Measurements from ENCODE around the gene NRP2. TPM values are rescaled to one million over a fixed set of nuclear protein-coding genes. Genes with fewer than 3 reads are reported as not detected.

NRP2 gene
- total RNA-seq, 1 donor from 2014 or later: 89.0 TPM

- no peak overlapping the region for H3K4me3 Mint-ChIP-seq (ENCODE audit: unreplicated experiment)
- H3K27ac Mint-ChIP-seq (ENCODE audit: unreplicated experiment): no peak overlapping the region
- no peaks in the 10 kb centered on the region for H3K9me3 Mint-ChIP-seq (ENCODE audit: unreplicated experiment)
- H3K4me1 Mint-ChIP-seq (ENCODE audit: low read depth, unreplicated experiment): peaks cover 15% of the 10 kb centered on the region
- peaks cover 18% of the 10 kb centered on the region for H3K36me3 Mint-ChIP-seq (ENCODE audit: unreplicated experiment)
- DNase-seq: no peak
- H3K27me3 Mint-ChIP-seq (ENCODE audit: unreplicated experiment): no peaks in the 10 kb centered on the region
- TF ChIP-seq CTCF (IDR thresholded peaks at IDR 0.05; ENCODE audit: partially characterized antibody, unreplicated experiment): no peak
Observed at GRCh38 chr2:205802941-205803340, 120.6 kb downstream of the NRP2 start.

- DNase-seq: no peak
- Mint-ChIP-seq H3K27ac (ENCODE audit: unreplicated experiment) (no peak overlapping the region), H3K9me3 (ENCODE audit: unreplicated experiment) (no peaks in the 10 kb centered on the region), H3K36me3 (ENCODE audit: unreplicated experiment) (peaks cover 13% of the 10 kb centered on the region), H3K4me3 (ENCODE audit: unreplicated experiment) (no peak overlapping the region), H3K27me3 (ENCODE audit: unreplicated experiment) (no peaks in the 10 kb centered on the region), H3K4me1 (ENCODE audit: low read depth, unreplicated experiment) (peaks cover 15% of the 10 kb centered on the region)
- TF ChIP-seq CTCF (IDR thresholded peaks at IDR 0.05; ENCODE audit: partially characterized antibody, unreplicated experiment): no peak
Observed at GRCh38 chr2:205803500-205803899, 121.2 kb downstream of the NRP2 start.

DNA sequence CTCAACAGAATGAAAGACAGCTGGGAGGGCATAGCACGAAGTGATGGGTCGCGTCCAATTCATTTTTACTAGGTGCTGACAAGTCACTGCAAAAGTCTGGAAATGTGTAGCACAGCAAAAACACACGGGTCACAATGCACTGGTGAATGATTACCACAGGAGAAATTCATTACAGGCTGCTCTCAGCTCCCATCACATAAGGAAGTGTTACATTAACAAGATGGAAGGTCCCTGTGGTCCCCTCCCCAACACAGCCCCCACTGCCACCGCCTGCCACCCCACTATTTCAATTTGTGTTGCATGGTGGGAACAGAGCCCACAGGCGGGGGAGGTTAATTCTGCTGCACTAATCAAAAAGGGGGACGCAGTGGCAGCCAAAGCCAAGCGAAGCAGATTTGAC, 122.8 kb downstream of the NRP2 start:
- no peaks in the 10 kb centered on the region for H3K27me3 Mint-ChIP-seq (ENCODE audit: unreplicated experiment)
- H3K4me1 Mint-ChIP-seq (ENCODE audit: low read depth, unreplicated experiment): peaks cover 15% of the 10 kb centered on the region
- H3K27ac Mint-ChIP-seq (ENCODE audit: unreplicated experiment): no peak overlapping the region
- no peak for TF ChIP-seq CTCF (IDR thresholded peaks at IDR 0.05; ENCODE audit: partially characterized antibody, unreplicated experiment)
- no peaks in the 10 kb centered on the region for H3K36me3 Mint-ChIP-seq (ENCODE audit: unreplicated experiment)
- no peak overlapping the region for H3K4me3 Mint-ChIP-seq (ENCODE audit: unreplicated experiment)
- no peak for DNase-seq
- H3K9me3 Mint-ChIP-seq (ENCODE audit: unreplicated experiment): no peaks in the 10 kb centered on the region

DNA sequence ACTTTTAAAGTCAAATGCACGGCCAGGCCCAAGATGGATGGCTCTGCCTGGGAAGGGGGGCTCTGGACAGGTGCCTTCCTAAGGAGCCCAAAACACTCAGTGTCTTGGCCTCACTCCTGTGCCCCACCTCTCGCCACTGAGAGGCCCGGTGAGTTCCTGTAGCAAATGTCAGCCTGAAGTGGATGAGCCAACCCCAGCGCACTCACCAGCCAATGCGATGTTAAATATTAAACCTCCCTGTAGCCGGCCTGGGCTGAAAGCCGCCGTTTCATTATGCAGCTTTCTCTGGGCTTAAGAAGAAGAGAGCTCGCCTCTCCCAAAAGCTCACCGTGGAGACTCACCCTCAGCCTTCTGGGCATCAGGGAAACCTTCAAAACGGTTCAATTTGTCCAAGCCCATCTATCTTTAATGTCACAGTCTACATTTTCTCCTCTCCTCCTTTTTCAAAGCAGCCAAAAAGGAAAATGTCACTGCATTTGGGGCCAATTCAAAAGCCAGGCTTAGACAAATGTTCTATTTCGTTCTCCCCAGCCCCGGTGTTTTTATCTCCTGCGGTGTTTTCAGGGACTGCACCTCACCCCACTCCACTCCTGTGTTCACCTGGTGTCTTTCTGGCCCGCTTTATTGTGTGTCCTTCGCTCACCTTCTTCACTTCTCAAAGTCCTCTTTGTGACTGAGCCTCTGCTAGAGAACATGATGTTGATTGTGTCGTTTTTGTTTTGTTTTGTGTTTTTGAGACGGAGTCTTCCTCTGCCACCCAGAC, 124.0 kb downstream of the NRP2 start:
- Mint-ChIP-seq H3K4me3 (ENCODE audit: unreplicated experiment) (no peak overlapping the region), H3K27me3 (ENCODE audit: unreplicated experiment) (no peaks in the 10 kb centered on the region), H3K4me1 (ENCODE audit: low read depth, unreplicated experiment) (peaks cover 15% of the 10 kb centered on the region), H3K9me3 (ENCODE audit: unreplicated experiment) (no peaks in the 10 kb centered on the region), H3K27ac (ENCODE audit: unreplicated experiment) (no peak overlapping the region), H3K36me3 (ENCODE audit: unreplicated experiment) (no peaks in the 10 kb centered on the region)
- no peak for TF ChIP-seq CTCF (IDR thresholded peaks at IDR 0.05; ENCODE audit: partially characterized antibody, unreplicated experiment)
- no peak for DNase-seq

DNA sequence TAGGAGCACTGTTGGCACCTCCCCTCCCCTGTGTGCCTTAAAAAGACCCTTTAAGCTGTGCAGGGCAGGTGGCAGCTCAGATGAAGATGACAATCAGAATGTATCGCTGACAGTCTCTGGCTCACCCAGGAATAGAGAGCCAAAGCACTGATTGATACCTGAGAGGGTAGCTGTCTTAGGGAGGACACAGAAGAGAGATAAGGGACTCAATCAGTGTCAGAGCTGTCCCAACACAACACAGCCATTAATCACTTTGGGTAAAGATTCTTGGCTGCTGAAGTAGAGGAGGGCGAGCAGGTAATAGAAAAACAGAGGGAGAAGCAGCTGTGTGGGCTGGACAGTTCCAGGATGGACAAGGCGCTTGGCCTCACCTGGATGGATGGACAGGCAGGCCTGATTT, 124.9 kb downstream of the NRP2 start:
- no peak for TF ChIP-seq CTCF (IDR thresholded peaks at IDR 0.05; ENCODE audit: partially characterized antibody, unreplicated experiment)
- DNase-seq: no peak
- Mint-ChIP-seq H3K4me1 (ENCODE audit: low read depth, unreplicated experiment) (peaks cover 13% of the 10 kb centered on the region), H3K4me3 (ENCODE audit: unreplicated experiment) (no peak overlapping the region), H3K27me3 (ENCODE audit: unreplicated experiment) (no peaks in the 10 kb centered on the region), H3K27ac (ENCODE audit: unreplicated experiment) (no peak overlapping the region), H3K36me3 (ENCODE audit: unreplicated experiment) (no peaks in the 10 kb centered on the region), H3K9me3 (ENCODE audit: unreplicated experiment) (no peaks in the 10 kb centered on the region)
